Measurements from ENCODE around the gene PIAS2.

The PIAS2 gene

GRCh38 chr18:46767217-46767616 lies 150.1 kb downstream of the PIAS2 start:
- H3K56ac ChIP-seq (ENCODE audit: low read length): no peak overlapping the region
- H3K4me2 ChIP-seq (ENCODE audit: low read length): no peak overlapping the region
- H3K4me1 ChIP-seq (ENCODE audit: control insufficient read depth, low read depth, low read length): peaks cover 5% of the 10 kb centered on the region
- H3K79me2 ChIP-seq (ENCODE audit: control insufficient read depth, insufficient read depth, low read length): no peaks in the 10 kb centered on the region
- H2BK15ac ChIP-seq (replicated peaks; ENCODE audit: low read depth): no peak overlapping the region
- H3K27ac ChIP-seq (ENCODE audit: low read depth, low read length): no peak overlapping the region
- H3K9ac ChIP-seq (ENCODE audit: low read length): no peak overlapping the region
- H4K5ac ChIP-seq (ENCODE audit: low read length): no peak overlapping the region
- H4K8ac ChIP-seq (ENCODE audit: low read depth, low read length): no peak overlapping the region
- H3K36me3 ChIP-seq (ENCODE audit: control insufficient read depth, insufficient read depth, low read length): no peaks in the 10 kb centered on the region
- H2BK5ac ChIP-seq (ENCODE audit: low read length): no peak overlapping the region
- no peaks in the 10 kb centered on the region for H3K27me3 ChIP-seq (ENCODE audit: insufficient read depth, low read length, poor library complexity)
- no peak overlapping the region for H3K4ac ChIP-seq (ENCODE audit: low read depth, low read length)
- no peak overlapping the region for H3K18ac ChIP-seq (ENCODE audit: low read length)
- peak; percentile 26 for DNase-seq
- H2BK120ac ChIP-seq (ENCODE audit: low read depth, low read length): no peak overlapping the region
- H3K4me3 ChIP-seq (ENCODE audit: low read length): no peak overlapping the region
- H3K23ac ChIP-seq (ENCODE audit: low read length): no peak overlapping the region
- H3K79me1 ChIP-seq (ENCODE audit: low read length): no peaks in the 10 kb centered on the region
- no peak overlapping the region for H2AK5ac ChIP-seq (ENCODE audit: low read length)

- H3K4me2 ChIP-seq (ENCODE audit: low read length): no peak overlapping the region
- H3K4me3 ChIP-seq (ENCODE audit: low read length): no peak overlapping the region
- no CpG with 5 or more reads among the region's 2 CpGs for WGBS (ENCODE audit: extremely low coverage, insufficient coverage, low lambda C conversion rate)
- H2AK5ac ChIP-seq (ENCODE audit: low read length): no peak overlapping the region
- H2BK15ac ChIP-seq (replicated peaks; ENCODE audit: low read depth): no peak overlapping the region
- no peaks in the 10 kb centered on the region for H3K79me1 ChIP-seq (ENCODE audit: low read length)
- H3K27ac ChIP-seq (ENCODE audit: low read depth, low read length): no peak overlapping the region
- no peak overlapping the region for H3K18ac ChIP-seq (ENCODE audit: low read length)
- H2BK5ac ChIP-seq (ENCODE audit: low read length): no peak overlapping the region
- H3K9ac ChIP-seq (ENCODE audit: low read length): no peak overlapping the region
- H3K36me3 ChIP-seq (ENCODE audit: control insufficient read depth, insufficient read depth, low read length): no peaks in the 10 kb centered on the region
- H4K8ac ChIP-seq (ENCODE audit: low read depth, low read length): no peak overlapping the region
- no peaks in the 10 kb centered on the region for H3K79me2 ChIP-seq (ENCODE audit: control insufficient read depth, insufficient read depth, low read length)
- H3K4me1 ChIP-seq (ENCODE audit: control insufficient read depth, low read depth, low read length): no peaks in the 10 kb centered on the region
- no peak overlapping the region for H3K56ac ChIP-seq (ENCODE audit: low read length)
- no peak overlapping the region for H3K23ac ChIP-seq (ENCODE audit: low read length)
- H3K4ac ChIP-seq (ENCODE audit: low read depth, low read length): no peak overlapping the region
- H2BK120ac ChIP-seq (ENCODE audit: low read depth, low read length): no peak overlapping the region
- H4K5ac ChIP-seq (ENCODE audit: low read length): no peak overlapping the region
- H3K27me3 ChIP-seq (ENCODE audit: insufficient read depth, low read length, poor library complexity): peaks cover 8% of the 10 kb centered on the region
- no peak for DNase-seq
These were observed 152.7 kb downstream of the PIAS2 start for GRCh38 chr18:46764586-46764985.

- H4K5ac ChIP-seq (ENCODE audit: low read length): no peak overlapping the region
- no peak overlapping the region for H2AK5ac ChIP-seq (ENCODE audit: low read length)
- H3K4me2 ChIP-seq (ENCODE audit: low read length): no peak overlapping the region
- no peak for DNase-seq
- no peak overlapping the region for H2BK120ac ChIP-seq (ENCODE audit: low read depth, low read length)
- no peak overlapping the region for H2BK15ac ChIP-seq (replicated peaks; ENCODE audit: low read depth)
- H3K9ac ChIP-seq (ENCODE audit: low read length): no peak overlapping the region
- H3K4me1 ChIP-seq (ENCODE audit: control insufficient read depth, low read depth, low read length): no peaks in the 10 kb centered on the region
- no CpG with 5 or more reads among the region's 2 CpGs for WGBS (ENCODE audit: extremely low coverage, insufficient coverage, low lambda C conversion rate)
- H3K23ac ChIP-seq (ENCODE audit: low read length): no peak overlapping the region
- no peak overlapping the region for H4K8ac ChIP-seq (ENCODE audit: low read depth, low read length)
- H3K79me2 ChIP-seq (ENCODE audit: control insufficient read depth, insufficient read depth, low read length): no peaks in the 10 kb centered on the region
- no peak overlapping the region for H3K27ac ChIP-seq (ENCODE audit: low read depth, low read length)
- peaks cover 26% of the 10 kb centered on the region for H3K27me3 ChIP-seq (ENCODE audit: insufficient read depth, low read length, poor library complexity)
- H3K36me3 ChIP-seq (ENCODE audit: control insufficient read depth, insufficient read depth, low read length): no peaks in the 10 kb centered on the region
- no peaks in the 10 kb centered on the region for H3K79me1 ChIP-seq (ENCODE audit: low read length)
- H3K56ac ChIP-seq (ENCODE audit: low read length): no peak overlapping the region
- H3K4ac ChIP-seq (ENCODE audit: low read depth, low read length): no peak overlapping the region
- H3K18ac ChIP-seq (ENCODE audit: low read length): no peak overlapping the region
- no peak overlapping the region for H3K4me3 ChIP-seq (ENCODE audit: low read length)
- no peak overlapping the region for H2BK5ac ChIP-seq (ENCODE audit: low read length)
These were observed 156.1 kb downstream of the PIAS2 start for GRCh38 chr18:46761059-46761769.

GRCh38 chr18:46759890-46760289 lies 157.4 kb downstream of the PIAS2 start:
- no CpG with 5 or more reads among the region's 6 CpGs for WGBS (ENCODE audit: extremely low coverage, insufficient coverage, low lambda C conversion rate)
- H4K5ac ChIP-seq (ENCODE audit: low read length): no peak overlapping the region
- H2AK5ac ChIP-seq (ENCODE audit: low read length): no peak overlapping the region
- no peak overlapping the region for H2BK15ac ChIP-seq (replicated peaks; ENCODE audit: low read depth)
- no peaks in the 10 kb centered on the region for H3K4me1 ChIP-seq (ENCODE audit: control insufficient read depth, low read depth, low read length)
- no peak overlapping the region for H3K9ac ChIP-seq (ENCODE audit: low read length)
- H4K8ac ChIP-seq (ENCODE audit: low read depth, low read length): no peak overlapping the region
- H3K4me2 ChIP-seq (ENCODE audit: low read length): no peak overlapping the region
- H3K23ac ChIP-seq (ENCODE audit: low read length): no peak overlapping the region
- no peaks in the 10 kb centered on the region for H3K36me3 ChIP-seq (ENCODE audit: control insufficient read depth, insufficient read depth, low read length)
- peaks cover 37% of the 10 kb centered on the region for H3K27me3 ChIP-seq (ENCODE audit: insufficient read depth, low read length, poor library complexity)
- no peaks in the 10 kb centered on the region for H3K79me2 ChIP-seq (ENCODE audit: control insufficient read depth, insufficient read depth, low read length)
- H3K56ac ChIP-seq (ENCODE audit: low read length): no peak overlapping the region
- no peak overlapping the region for H3K27ac ChIP-seq (ENCODE audit: low read depth, low read length)
- no peak overlapping the region for H3K4ac ChIP-seq (ENCODE audit: low read depth, low read length)
- H2BK5ac ChIP-seq (ENCODE audit: low read length): no peak overlapping the region
- H3K18ac ChIP-seq (ENCODE audit: low read length): no peak overlapping the region
- H3K4me3 ChIP-seq (ENCODE audit: low read length): no peak overlapping the region
- H3K79me1 ChIP-seq (ENCODE audit: low read length): no peaks in the 10 kb centered on the region
- H2BK120ac ChIP-seq (ENCODE audit: low read depth, low read length): no peak overlapping the region
- no peak for DNase-seq

GRCh38 chr18:46756559-46757201 lies 160.6 kb downstream of the PIAS2 start, which contains the start of gene ST8SIA5:
ST8SIA5 (minus strand) TSS chr18:46757053; CDS start chr18:46756508, 545 bp downstream.
- Histone ChIP-seq H3K4me1 (ENCODE audit: control insufficient read depth, low read depth, low read length) (no peaks in the 10 kb centered on the region), H3K4ac (ENCODE audit: low read depth, low read length) (no peak within 1 kb of the TSS), H3K79me2 (ENCODE audit: control insufficient read depth, insufficient read depth, low read length) (no peaks in the 10 kb centered on the region), H3K79me1 (ENCODE audit: low read length) (no peaks in the 10 kb centered on the region), H4K8ac (ENCODE audit: low read depth, low read length) (no peak within 1 kb of the TSS), H3K4me2 (ENCODE audit: low read length) (peak within 1 kb of the TSS; percentile 81), H3K27me3 (ENCODE audit: insufficient read depth, low read length, poor library complexity) (peaks cover 37% of the 10 kb centered on the region), H3K36me3 (ENCODE audit: control insufficient read depth, insufficient read depth, low read length) (no peaks in the 10 kb centered on the region), H2BK5ac (ENCODE audit: low read length) (no peak within 1 kb of the TSS), H2AK5ac (ENCODE audit: low read length) (no peak within 1 kb of the TSS), H4K5ac (ENCODE audit: low read length) (no peak within 1 kb of the TSS), H3K23ac (ENCODE audit: low read length) (peak within 1 kb of the TSS; percentile 29), H2BK15ac (replicated peaks; ENCODE audit: low read depth) (no peak within 1 kb of the TSS), H2BK120ac (ENCODE audit: low read depth, low read length) (no peak within 1 kb of the TSS), H3K27ac (ENCODE audit: low read depth, low read length) (no peak within 1 kb of the TSS), H3K9ac (ENCODE audit: low read length) (peak within 1 kb of the TSS; percentile 22), H3K56ac (ENCODE audit: low read length) (peak within 1 kb of the TSS; percentile 73), H3K18ac (ENCODE audit: low read length) (no peak within 1 kb of the TSS), H3K4me3 (ENCODE audit: low read length) (peak within 1 kb of the TSS; percentile 25)
- no CpG with 5 or more reads among the region's 74 CpGs for WGBS (ENCODE audit: extremely low coverage, insufficient coverage, low lambda C conversion rate)
- peak; percentile 53 for DNase-seq

Measured in mesendoderm (in vitro differentiated cells).